Fibroblast of the aortic adventitia (primary cell): ENCODE results near the gene FGFRL1. TPM values are rescaled to one million over a fixed set of nuclear protein-coding genes. Genes with fewer than 3 reads are reported as not detected.

Source experiments
- DNase-seq: peaks from one replicate; pipeline ENCODE4 v3.0.0-alpha.2; 2010; ENCODE audit warnings: low read depth
- H3K4me3 ChIP-seq: 2 replicates; pipeline ENCODE4 v1.5.1; 2011; ENCODE audit warnings: low read depth, mild to moderate bottlenecking, control low read depth, low read length, moderate library complexity
- CTCF ChIP-seq: IDR thresholded peaks from 2 replicates; pipeline ENCODE4 v1.5.1; 2011; ENCODE audit warnings: mild to moderate bottlenecking, low read length, control low read depth, inconsistent platforms; ENCODE audit not compliant: insufficient read depth
- total RNA-seq: library from RNA; depleted of rRNA; stranded (reverse); fragments of >200 nt; gene quantifications from 2 replicates; pipeline ENCODE4 v1.2.3, GENCODE V29; 2012; ENCODE audit warnings: low replicate concordance

The FGFRL1 gene
- total RNA-seq, 1 donor, result 27.4 TPM

DNA sequence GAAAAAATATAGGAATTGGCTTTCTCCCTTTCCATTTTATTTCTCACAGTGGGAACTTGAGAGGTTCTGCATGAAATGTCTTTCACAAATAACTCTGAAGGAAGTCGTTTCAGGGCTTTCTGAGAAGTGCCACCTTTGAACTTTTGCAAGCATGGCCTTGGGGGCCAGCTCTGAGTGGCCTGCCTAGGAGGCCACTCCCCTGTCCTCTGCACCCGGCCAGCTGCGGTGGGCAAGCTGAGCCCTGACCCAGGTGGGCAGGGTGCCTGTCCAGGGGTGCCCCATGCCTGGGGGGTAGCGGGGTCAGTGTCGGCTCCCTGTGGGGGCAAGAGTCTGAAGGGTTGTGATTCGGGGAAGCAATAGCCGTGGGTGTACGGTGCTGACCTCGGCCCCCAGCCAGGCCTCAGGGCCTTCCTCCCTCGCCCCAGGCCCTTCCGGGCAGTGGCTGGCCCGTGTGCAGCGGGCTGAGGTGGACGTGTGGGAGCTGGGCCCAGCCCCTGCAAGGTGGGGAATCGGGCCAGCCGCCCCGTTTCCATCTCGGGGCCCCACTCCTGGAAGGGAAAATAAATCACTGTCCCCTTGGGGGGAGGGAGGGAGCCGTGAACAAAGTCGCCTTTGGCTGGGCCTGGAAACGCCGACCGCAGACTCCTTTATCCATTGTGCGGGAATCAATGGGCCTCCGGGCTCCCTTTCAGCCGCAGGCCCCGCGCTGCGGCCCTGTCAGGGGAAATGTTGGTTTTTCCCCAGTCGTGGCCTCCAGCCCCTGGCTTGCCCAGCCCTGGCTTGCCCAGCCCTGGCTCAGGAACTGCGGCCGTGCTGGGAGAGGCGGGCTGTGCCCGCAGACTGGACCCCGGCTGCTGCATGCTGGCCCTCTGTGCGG is 3.1 kb downstream of the FGFRL1 start:
- no peak overlapping the region for H3K4me3 ChIP-seq
- DNase-seq, result no peak
- TF ChIP-seq CTCF, result no peak

- DNase-seq, result no peak
- no peak overlapping the region for H3K4me3 ChIP-seq
- TF ChIP-seq CTCF, result no peak
Observed at GRCh38 chr4:1015179-1015578, 3.8 kb downstream of the FGFRL1 start.

- no peak overlapping the region for H3K4me3 ChIP-seq
- DNase-seq, result no peak
- no peak for TF ChIP-seq CTCF
Observed at GRCh38 chr4:1015746-1016145, 4.3 kb downstream of the FGFRL1 start.

GRCh38 chr4:1017211-1017610 is 5.8 kb downstream of the FGFRL1 start:
- DNase-seq, result no peak
- TF ChIP-seq CTCF, result no peak
- no peak overlapping the region for H3K4me3 ChIP-seq

- TF ChIP-seq CTCF, result no peak
- H3K4me3 ChIP-seq, result no peak overlapping the region
Observed at GRCh38 chr4:1017706-1018105, 6.3 kb downstream of the FGFRL1 start.

DNA sequence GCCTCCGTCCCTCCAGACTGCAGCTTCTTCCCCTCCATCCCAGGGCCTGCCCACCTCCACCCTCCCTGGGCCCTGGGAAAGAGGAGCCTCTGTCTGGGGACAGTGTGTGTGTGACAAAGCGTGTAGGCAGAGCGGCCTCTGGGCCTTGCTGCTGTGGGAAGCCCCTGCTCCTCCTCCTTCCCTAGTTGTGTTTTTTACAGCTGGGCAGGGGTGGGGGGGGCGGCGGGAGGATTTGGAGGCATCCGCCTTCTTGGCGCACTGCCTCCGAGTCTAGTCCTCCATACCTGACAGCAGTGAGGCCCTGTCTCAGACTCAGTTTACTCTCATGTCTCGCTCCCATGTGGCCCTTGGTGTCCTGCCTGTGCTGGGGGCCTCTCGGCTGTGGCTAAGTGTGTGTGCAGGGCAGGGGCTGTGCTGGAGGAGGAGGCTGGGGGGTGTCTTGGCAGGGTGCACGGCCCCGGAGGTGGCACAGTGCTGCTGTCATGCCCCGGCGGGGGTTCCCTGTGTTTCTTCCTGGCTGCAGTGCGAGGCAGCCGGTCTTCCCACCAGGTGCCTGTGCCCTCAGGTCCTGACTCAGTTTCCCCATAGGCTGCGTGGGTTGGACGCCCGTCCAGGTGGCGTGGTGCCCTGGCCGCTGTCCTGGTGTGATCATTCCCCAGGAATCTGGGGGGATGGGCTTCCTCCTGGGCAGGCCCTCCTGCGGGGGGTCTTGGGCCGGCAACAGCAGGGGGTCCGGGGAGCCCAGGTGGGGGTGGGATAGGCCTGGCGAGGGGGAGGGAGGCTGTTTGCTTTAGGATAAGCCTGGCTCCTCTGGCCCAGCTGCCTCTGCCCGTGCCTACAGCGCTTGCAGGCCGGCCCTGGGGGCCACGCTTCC is 7.0 kb downstream of the FGFRL1 start:
- no peak overlapping the region for H3K4me3 ChIP-seq
- TF ChIP-seq CTCF, result no peak
- no peak for DNase-seq

More at GRCh38 chr4:1017706-1018105, 6.3 kb downstream of the FGFRL1 start:
- no peak for DNase-seq
